Neural progenitor cell (in vitro differentiated cells): ENCODE data around the gene KDM4B. TPM values are rescaled to one million over a fixed set of nuclear protein-coding genes. Genes with fewer than 3 reads are reported as not detected.

ENCODE experiments used
- DNase-seq: peaks from one replicate; pipeline ENCODE4 v3.0.0-alpha.2; 2016; ENCODE audit warnings: low spot score
- H2AFZ ChIP-seq: fragments of 200-600 bp; sonication (generic); replicated peaks from 2 replicates; pipeline ENCODE4 v1.6.1; 2016; ENCODE audit warnings: antibody characterized with exemption
- H3F3A ChIP-seq: fragments of 200-600 bp; sonication (generic); 2 replicates; pipeline ENCODE4 v1.6.1; 2016; ENCODE audit warnings: antibody characterized with exemption, low read depth
- H3K27ac ChIP-seq: fragments of 200-600 bp; sonication (generic); 2 replicates; pipeline ENCODE4 v1.5.1; 2016; ENCODE audit warnings: mild to moderate bottlenecking
- H3K27me3 ChIP-seq: fragments of 200-600 bp; sonication (generic); 2 replicates; pipeline ENCODE4 v1.6.1; 2016; ENCODE audit warnings: mild to moderate bottlenecking, moderate library complexity
- H3K36me3 ChIP-seq: fragments of 200-600 bp; sonication (generic); 2 replicates; pipeline ENCODE4 v1.5.1; 2016
- H3K4me1 ChIP-seq: fragments of 200-600 bp; sonication (generic); 2 replicates; pipeline ENCODE4 v1.6.1; 2016; ENCODE audit warnings: mixed run types
- H3K4me2 ChIP-seq: fragments of 200-600 bp; sonication (generic); 2 replicates; pipeline ENCODE4 v1.6.1; 2016
- H3K4me3 ChIP-seq: fragments of 200-600 bp; sonication (generic); 2 replicates; pipeline ENCODE4 v1.5.1; 2016
- H3K79me2 ChIP-seq: fragments of 200-600 bp; sonication (generic); 2 replicates; pipeline ENCODE4 v1.6.1; 2016; ENCODE audit warnings: low read depth
- H3K9ac ChIP-seq: fragments of 200-600 bp; sonication (generic); 2 replicates; pipeline ENCODE4 v1.6.1; 2016
- H3K9me3 ChIP-seq: fragments of 200-600 bp; sonication (generic); 2 replicates; pipeline ENCODE4 v1.5.1; 2016; ENCODE audit warnings: low read depth
- H4K20me1 ChIP-seq: fragments of 200-600 bp; sonication (generic); 2 replicates; pipeline ENCODE4 v1.6.1; 2016; ENCODE audit warnings: low read depth
- H3K27ac Mint-ChIP-seq: 3 replicates; pipeline ENCODE4 v1.8.0; 2021; ENCODE audit warnings: mixed read lengths
- H3K27me3 Mint-ChIP-seq: 2 replicates; pipeline ENCODE4 v1.8.0; 2022; ENCODE audit warnings: low read depth, mild to moderate bottlenecking, inconsistent platforms, moderate library complexity, mixed read lengths; ENCODE audit not compliant: insufficient read depth
- H3K36me3 Mint-ChIP-seq: 3 replicates; pipeline ENCODE4 v1.8.0; 2021; ENCODE audit warnings: mixed read lengths
- H3K4me1 Mint-ChIP-seq: 3 replicates; pipeline ENCODE4 v1.8.0; 2021; ENCODE audit warnings: mixed read lengths
- H3K4me3 Mint-ChIP-seq: 3 replicates; pipeline ENCODE4 v1.8.0; 2021; ENCODE audit warnings: mild to moderate bottlenecking, moderate library complexity, mixed read lengths
- H3K9me3 Mint-ChIP-seq: 3 replicates; pipeline ENCODE4 v1.8.0; 2020; ENCODE audit warnings: mixed read lengths
- EZH2 ChIP-seq: fragments of 200-600 bp; sonication (generic); IDR thresholded peaks from 2 replicates; pipeline ENCODE4 v1.6.1; 2017; ENCODE audit warnings: antibody characterized with exemption, mild to moderate bottlenecking, moderate library complexity
- EZH2phosphoT487 ChIP-seq: fragments of 200-600 bp; sonication (generic); IDR thresholded peaks from 2 replicates; pipeline ENCODE4 v1.6.1; 2017; ENCODE audit warnings: antibody characterized with exemption
- total RNA-seq: library from RNA; depleted of rRNA; stranded (reverse); fragments of >200 nt; gene quantifications from 2 replicates; pipeline ENCODE4 v1.2.3, GENCODE V29; 2015; ENCODE audit warnings: low replicate concordance
- TF ChIP-seq, protein P1 (sequence below): fragments of 200-600 bp; sonication (generic); IDR thresholded peaks from 2 replicates; pipeline ENCODE4 v1.5.1; 2017; ENCODE audit warnings: antibody characterized with exemption, mild to moderate bottlenecking

The KDM4B gene
- total RNA-seq, 1 donor from 2014 or later, result 16.0 TPM

DNA sequence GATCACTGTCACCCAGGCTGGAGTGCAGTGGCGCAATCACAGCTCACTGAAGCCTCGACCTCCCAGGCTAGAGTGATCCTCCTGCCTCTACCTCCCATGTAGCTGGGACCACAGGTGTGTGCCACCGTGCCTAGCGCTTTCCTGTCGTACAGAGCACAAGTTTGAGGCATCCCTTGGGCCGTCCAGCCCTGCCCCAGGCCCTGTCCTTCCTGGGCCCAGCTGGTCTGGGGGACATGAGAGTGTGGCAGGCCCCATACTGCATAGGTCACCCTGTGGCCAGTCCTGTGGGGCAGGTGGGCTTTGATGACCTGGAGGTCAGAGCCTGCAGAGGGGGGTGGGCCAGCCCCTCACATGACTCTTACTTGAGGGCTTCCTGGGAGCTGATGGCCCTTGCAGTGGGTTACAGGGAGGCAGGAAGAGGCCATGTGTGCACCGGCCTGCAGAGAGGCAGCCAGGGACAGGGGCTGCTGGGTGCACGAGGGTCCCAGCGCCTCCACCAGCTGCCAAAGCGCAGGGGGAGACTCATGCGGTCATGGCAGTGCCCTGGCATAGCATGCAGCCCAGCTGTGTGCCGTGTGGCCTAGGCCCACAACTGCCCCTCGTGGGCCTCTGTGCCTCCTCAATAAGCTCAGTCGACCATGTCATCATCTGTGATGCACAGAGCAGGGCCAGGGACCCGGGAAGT, 61.4 kb downstream of the KDM4B start:
- Histone ChIP-seq H3K4me3 (no peak overlapping the region), H3K4me2 (no peak overlapping the region), H3K36me3 (no peaks in the 10 kb centered on the region), H3K27me3 (no peaks in the 10 kb centered on the region), H3K27ac (peak overlapping the region; percentile 47), H3K79me2 (peaks cover 59% of the 10 kb centered on the region), H3K9ac (no peak overlapping the region), H3K4me1 (peaks cover 8% of the 10 kb centered on the region), H3F3A (peaks cover 8% of the 10 kb centered on the region), H3K9me3 (no peaks in the 10 kb centered on the region), H2AFZ (no peak overlapping the region), H4K20me1 (peaks cover 82% of the 10 kb centered on the region)
- DNase-seq, result no peak
- Mint-ChIP-seq H3K27ac (no peak overlapping the region), H3K4me1 (peaks cover 19% of the 10 kb centered on the region), H3K4me3 (no peak overlapping the region), H3K9me3 (no peaks in the 10 kb centered on the region), H3K36me3 (peaks cover 5% of the 10 kb centered on the region), H3K27me3 (peaks cover 2% of the 10 kb centered on the region)
- TF ChIP-seq EZH2 (no peak), EZH2phosphoT487 (no peak)
- TF ChIP-seq, protein P1, sequence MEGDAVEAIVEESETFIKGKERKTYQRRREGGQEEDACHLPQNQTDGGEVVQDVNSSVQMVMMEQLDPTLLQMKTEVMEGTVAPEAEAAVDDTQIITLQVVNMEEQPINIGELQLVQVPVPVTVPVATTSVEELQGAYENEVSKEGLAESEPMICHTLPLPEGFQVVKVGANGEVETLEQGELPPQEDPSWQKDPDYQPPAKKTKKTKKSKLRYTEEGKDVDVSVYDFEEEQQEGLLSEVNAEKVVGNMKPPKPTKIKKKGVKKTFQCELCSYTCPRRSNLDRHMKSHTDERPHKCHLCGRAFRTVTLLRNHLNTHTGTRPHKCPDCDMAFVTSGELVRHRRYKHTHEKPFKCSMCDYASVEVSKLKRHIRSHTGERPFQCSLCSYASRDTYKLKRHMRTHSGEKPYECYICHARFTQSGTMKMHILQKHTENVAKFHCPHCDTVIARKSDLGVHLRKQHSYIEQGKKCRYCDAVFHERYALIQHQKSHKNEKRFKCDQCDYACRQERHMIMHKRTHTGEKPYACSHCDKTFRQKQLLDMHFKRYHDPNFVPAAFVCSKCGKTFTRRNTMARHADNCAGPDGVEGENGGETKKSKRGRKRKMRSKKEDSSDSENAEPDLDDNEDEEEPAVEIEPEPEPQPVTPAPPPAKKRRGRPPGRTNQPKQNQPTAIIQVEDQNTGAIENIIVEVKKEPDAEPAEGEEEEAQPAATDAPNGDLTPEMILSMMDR, result no peak

DNA sequence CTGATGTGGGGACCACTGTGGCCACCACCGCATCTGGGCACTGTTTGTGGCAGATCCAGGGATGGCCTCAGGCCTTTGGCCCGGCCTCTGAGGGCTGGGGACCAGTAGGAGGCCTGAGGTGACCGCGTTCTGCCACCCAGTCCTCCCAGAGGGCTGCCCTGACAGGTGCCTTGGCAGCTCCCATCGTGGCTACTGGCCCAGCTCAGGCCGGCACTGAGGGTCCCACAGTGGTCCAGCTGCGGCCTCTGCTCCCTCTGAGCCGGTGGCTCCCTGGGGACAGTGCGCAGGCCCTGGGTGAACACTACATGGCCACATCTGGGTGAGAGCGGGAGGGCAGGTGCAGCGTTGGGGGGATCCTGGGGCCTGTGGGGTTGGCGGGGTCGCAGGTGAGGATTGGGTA, 61.9 kb downstream of the KDM4B start:
- H3K9me3 Mint-ChIP-seq, result no peaks in the 10 kb centered on the region
- peaks cover 15% of the 10 kb centered on the region for H3K4me1 Mint-ChIP-seq
- no peaks in the 10 kb centered on the region for H3K27me3 ChIP-seq
- peaks cover 6% of the 10 kb centered on the region for H3K4me1 ChIP-seq
- peaks cover 8% of the 10 kb centered on the region for H3F3A ChIP-seq
- peak overlapping the region; percentile 60 for H3K27ac Mint-ChIP-seq
- DNase-seq, result no peak
- no peaks in the 10 kb centered on the region for H3K9me3 ChIP-seq
- H3K36me3 Mint-ChIP-seq, result peaks cover 5% of the 10 kb centered on the region
- H3K4me3 Mint-ChIP-seq, result no peak overlapping the region
- H3K4me2 ChIP-seq, result peak overlapping the region; percentile 36
- no peak for TF ChIP-seq EZH2phosphoT487
- TF ChIP-seq, protein P1, result no peak
- no peak for TF ChIP-seq EZH2
- no peak overlapping the region for H3K4me3 ChIP-seq
- H3K27ac ChIP-seq, result no peak overlapping the region
- H3K36me3 ChIP-seq, result no peaks in the 10 kb centered on the region
- peaks cover 2% of the 10 kb centered on the region for H3K27me3 Mint-ChIP-seq
- H4K20me1 ChIP-seq, result peaks cover 80% of the 10 kb centered on the region
- H3K79me2 ChIP-seq, result peaks cover 54% of the 10 kb centered on the region
- no peak overlapping the region for H3K9ac ChIP-seq
- H2AFZ ChIP-seq, result no peak overlapping the region

DNA sequence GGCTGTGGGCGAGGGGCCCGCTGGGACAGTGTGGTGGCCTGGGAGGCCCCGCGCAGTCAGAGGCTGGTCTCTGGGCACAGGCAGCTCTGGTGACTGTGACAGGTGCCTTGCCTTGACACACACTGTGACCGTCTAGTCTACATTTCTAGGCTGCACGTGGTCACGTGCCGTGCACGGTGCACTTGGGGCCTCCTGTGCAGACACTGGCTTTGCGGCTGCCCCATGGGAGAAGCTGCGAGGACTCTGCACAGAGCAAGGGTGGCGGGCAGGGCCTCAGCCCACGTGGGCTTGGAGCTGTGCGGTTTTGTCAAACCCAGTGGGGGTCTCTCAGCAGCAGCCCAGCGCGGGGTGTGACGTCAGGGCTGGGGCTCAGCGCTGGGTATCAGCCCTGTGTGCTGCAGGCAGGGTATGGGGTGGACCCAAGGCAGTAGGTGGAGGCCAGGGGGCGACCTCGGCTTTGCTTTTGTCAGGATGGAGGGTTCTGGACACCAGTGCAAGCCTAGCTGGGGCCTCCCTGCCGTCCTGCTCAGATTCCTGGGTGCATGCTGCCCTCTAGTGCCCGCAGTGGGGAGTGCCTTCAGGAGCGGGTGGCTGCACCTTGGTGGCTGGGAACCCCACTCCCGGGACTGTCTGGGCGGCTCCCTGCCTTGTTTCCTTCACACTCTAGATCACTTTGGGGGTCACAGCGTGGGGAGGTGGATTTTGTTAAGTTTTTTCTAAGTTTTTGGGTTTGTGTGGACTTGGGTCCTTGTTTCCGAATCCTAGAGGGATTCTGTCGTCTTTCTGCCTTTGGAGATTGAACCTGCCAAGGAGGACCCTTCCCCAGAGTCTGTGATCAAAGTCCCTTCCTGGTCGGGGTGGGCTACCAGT, 62.6 kb downstream of the KDM4B start:
- Histone ChIP-seq H3K4me2 (peak overlapping the region; percentile 36), H3K79me2 (peaks cover 48% of the 10 kb centered on the region), H2AFZ (no peak overlapping the region), H3K4me1 (peaks cover 6% of the 10 kb centered on the region), H3K4me3 (no peak overlapping the region), H3K9ac (no peak overlapping the region), H3K27me3 (no peaks in the 10 kb centered on the region), H3F3A (peaks cover 8% of the 10 kb centered on the region), H3K9me3 (no peaks in the 10 kb centered on the region), H4K20me1 (peaks cover 76% of the 10 kb centered on the region), H3K36me3 (no peaks in the 10 kb centered on the region), H3K27ac (no peak overlapping the region)
- Mint-ChIP-seq H3K4me1 (peaks cover 12% of the 10 kb centered on the region), H3K4me3 (no peak overlapping the region), H3K36me3 (peaks cover 5% of the 10 kb centered on the region), H3K27me3 (peaks cover 2% of the 10 kb centered on the region), H3K27ac (peak overlapping the region; percentile 60), H3K9me3 (no peaks in the 10 kb centered on the region)
- TF ChIP-seq EZH2, result no peak
- no peak for TF ChIP-seq EZH2phosphoT487
- TF ChIP-seq, protein P1, result peak; percentile 95
- DNase-seq, result peak; percentile 92
